Activated CD4-positive, alpha-beta T cell treated with anti-CD3 and anti-CD28 coated beads for 4 hours (primary cell): ENCODE results near the gene LIMD2.

Experiments used
- DNase-seq, 2 donors: peaks; one replicate each; pipeline ENCODE4 v3.0.0-alpha.2; 2020

Gene LIMD2

GRCh38 chr17:63700528-63701455 lies 867 bp upstream of the LIMD2 start:
- DNase-seq: peak; percentile 44 to 64

GRCh38 chr17:63698886-63699637 lies 863 bp downstream of the LIMD2 start:
- peak; percentile 77 to 82 for DNase-seq

- DNase-seq: peak; percentile 44
Measured at GRCh38 chr17:63698381-63698885, 1.5 kb downstream of the LIMD2 start.

- peak; percentile 74 for DNase-seq
Measured at GRCh38 chr17:63697341-63698286, 2.3 kb downstream of the LIMD2 start.

- peak in 1 of 2 donors; percentile 31 for DNase-seq
Measured at GRCh38 chr17:63696381-63696961, 3.5 kb downstream of the LIMD2 start.

- no peak for DNase-seq
Measured at GRCh38 chr17:63695889-63696288, 4.0 kb downstream of the LIMD2 start.

GRCh38 chr17:63694950-63695773 lies 4.8 kb downstream of the LIMD2 start:
- DNase-seq: no peak

GRCh38 chr17:63694229-63694949 lies 5.5 kb downstream of the LIMD2 start:
- DNase-seq: no peak

GRCh38 chr17:63693411-63694113 lies 6.4 kb downstream of the LIMD2 start:
- DNase-seq: no peak

- DNase-seq: no peak
Measured at GRCh38 chr17:63692195-63692816, 7.6 kb downstream of the LIMD2 start.

GRCh38 chr17:63689479-63689878 lies 10.4 kb downstream of the LIMD2 start:
- DNase-seq: no peak

- DNase-seq: no peak
Measured at GRCh38 chr17:63688396-63689020, 11.4 kb downstream of the LIMD2 start.

GRCh38 chr17:63686138-63686685 lies 13.7 kb downstream of the LIMD2 start:
- DNase-seq: no peak

GRCh38 chr17:63685578-63685977 lies 14.3 kb downstream of the LIMD2 start:
- DNase-seq: no peak

GRCh38 chr17:63685041-63685440 lies 14.9 kb downstream of the LIMD2 start:
- DNase-seq: no peak

GRCh38 chr17:63682981-63683380 lies 16.9 kb downstream of the LIMD2 start:
- DNase-seq: no peak

- no peak for DNase-seq
Measured at GRCh38 chr17:63682441-63682840, 17.5 kb downstream of the LIMD2 start.

GRCh38 chr17:63681530-63681929 lies 18.4 kb downstream of the LIMD2 start:
- no peak for DNase-seq

GRCh38 chr17:63680700-63681099 lies 19.2 kb downstream of the LIMD2 start:
- DNase-seq: no peak
